GM18520 (cell line): ENCODE measurements around the gene CPNE7.

Experiments
- ATAC-seq: cut with Tn5 transposase; IDR thresholded peaks from one replicate; pipeline ENCODE4 v1.9.1; 2021; ENCODE audit not compliant: unreplicated experiment

The CPNE7 gene

DNA sequence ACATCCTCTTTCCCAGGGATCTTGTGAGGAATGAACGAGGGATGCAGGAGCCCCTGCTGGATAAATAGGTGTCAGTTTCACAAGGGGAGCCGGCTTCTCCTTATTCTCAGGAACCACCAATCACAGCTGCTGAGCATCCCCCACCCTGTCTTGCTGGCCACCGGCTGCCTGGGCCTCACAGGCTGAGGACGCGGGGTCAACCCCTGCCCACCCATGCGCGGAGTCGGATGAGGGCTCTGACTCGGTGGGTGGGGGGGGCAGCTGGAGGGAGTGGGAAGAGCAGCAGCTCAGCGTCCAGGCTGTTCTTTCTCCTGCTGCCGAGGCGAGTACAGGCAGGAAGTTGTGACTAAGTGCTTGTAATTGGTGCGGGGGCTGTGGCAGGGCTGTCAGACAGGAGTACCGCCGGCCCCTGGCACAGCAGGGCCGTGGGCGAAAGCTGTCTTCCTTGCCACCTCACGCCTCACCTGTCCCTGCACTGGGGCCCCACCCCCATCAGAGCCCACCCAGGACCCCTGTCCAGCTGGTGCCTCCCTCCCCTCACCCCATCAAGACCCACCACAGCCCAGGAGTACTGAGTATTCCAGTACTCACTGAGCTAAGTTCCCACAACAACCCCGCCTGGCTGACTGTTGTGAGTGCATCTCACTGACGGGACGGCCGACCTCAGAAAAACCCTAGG is 26.9 kb downstream of the CPNE7 start:
- ATAC-seq, result no peak

DNA sequence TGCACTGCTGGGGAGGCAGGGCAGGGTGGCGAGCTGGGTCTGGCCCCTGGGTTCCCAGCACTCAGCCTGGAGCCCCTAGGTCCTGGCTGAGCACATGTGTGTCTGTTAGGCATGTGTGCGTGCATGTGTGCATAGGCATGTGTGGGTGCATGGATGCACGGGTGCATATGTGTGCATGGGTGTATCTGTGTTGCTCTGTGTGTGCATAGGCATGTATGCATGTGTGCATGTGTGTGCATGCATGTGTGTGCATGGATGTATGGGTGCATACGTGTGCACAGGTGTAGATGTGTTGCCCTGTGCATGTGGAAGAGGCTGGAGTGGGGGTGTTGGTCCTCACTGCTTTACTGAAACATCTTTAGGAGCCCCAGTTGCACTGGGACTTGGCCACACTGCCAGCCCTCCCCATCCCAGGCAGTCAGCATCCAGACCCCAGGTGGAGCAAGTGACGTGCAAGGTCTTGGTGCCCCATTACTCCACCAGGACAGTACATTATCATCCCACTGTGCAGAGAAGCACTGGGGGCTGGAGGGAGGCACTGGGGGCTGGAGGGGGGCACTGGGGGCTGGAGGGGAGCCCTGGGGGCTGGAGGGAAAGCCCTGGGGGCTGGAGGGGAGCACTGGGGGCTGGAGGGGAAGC is 27.5 kb downstream of the CPNE7 start:
- ATAC-seq, result no peak

DNA sequence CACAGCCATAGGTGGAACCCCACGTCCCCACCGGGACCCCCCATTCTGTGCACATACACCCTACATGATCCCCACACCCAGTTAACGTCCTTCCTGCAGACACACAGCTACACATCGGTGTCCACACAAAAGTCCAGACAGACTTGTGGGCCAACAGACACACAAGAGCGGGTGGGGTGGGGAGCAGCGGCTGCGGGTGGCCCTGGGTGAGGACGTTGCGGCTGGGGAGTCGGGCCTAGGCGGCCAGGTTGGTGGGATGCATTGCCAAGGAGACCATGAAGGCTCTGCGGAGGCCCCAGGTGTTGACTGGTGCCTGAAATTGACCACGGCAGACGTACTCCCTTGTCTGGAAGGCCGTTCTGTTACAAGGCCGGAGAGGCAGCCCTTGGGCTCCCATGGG is 29.2 kb downstream of the CPNE7 start:
- no peak for ATAC-seq

DNA sequence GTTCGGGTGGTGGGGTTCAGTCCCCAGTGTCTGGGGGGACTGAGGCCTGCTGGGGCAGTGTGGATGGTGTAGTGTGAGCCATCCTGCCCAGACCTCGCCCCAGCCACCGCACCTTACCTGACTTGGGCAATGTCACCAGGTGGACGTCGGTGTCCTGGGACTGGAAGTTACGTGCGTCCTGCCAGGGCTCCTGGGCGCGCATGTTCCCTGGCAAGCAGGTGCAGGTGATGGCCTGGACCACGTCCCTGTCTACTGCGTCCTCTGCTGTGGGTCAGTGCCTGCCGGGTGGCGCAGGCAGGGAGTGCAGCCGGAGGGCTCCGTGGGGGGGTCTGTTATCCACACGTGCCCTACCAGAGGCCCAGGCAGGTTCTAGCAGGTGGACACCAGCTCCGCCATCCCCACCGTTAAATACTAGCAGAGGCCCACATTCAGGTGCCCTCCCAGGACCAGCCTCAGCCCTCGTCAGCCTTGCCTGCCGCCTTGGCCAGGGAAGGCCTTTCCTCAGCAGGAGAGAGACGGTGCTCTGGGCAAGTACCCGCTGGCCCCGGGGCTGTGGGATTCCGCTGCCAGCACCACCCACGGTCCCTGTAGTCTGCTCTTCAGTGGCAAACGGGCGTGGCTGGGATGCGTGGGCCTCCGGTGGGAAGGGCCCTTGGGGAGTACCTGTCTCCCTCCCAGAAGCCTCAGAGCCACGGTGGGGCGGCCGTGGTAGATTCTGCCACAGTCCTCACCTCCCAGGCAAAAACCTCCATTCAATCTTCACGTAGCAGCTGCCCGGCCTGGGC is 29.8 kb downstream of the CPNE7 start:
- ATAC-seq, result no peak

DNA sequence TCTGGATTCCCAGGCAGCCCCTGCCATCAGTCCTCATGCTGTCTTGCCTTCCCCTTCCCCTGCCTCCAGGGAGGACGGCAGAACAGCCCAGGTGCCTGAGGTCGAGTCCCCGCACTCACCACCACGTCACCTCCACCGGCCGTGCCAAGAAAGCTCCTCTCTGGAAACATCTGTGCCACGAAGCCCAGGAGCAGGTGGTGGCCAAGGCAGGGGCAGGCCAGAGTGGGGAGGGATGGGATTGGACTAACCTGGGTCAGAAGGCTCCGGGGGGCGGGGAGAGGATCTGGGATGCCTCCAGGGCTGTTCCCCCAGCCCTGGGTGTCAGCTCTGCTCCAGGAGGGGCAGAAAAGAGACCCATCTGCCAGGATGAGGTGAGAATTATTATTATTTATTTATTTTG is 30.4 kb downstream of the CPNE7 start:
- no peak for ATAC-seq

DNA sequence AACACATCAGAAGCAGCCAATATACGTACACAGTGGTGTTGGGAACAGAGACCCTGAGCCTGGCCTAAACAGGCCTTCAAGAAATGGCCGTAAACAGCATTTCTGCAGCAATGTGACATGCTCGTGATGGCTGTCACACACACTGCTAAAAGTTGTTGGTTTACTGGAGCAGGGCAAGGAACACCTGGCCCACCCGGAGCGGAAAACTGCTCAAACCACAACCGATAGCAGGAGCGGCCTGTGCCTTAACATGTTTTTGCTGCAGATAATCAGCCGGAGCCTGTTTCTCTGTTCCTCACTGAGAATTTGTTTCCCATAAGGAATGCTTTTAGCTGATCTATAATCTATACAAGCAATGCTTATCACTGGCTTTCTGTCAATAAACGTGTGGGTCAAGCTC is 31.9 kb downstream of the CPNE7 start:
- ATAC-seq, result no peak

DNA sequence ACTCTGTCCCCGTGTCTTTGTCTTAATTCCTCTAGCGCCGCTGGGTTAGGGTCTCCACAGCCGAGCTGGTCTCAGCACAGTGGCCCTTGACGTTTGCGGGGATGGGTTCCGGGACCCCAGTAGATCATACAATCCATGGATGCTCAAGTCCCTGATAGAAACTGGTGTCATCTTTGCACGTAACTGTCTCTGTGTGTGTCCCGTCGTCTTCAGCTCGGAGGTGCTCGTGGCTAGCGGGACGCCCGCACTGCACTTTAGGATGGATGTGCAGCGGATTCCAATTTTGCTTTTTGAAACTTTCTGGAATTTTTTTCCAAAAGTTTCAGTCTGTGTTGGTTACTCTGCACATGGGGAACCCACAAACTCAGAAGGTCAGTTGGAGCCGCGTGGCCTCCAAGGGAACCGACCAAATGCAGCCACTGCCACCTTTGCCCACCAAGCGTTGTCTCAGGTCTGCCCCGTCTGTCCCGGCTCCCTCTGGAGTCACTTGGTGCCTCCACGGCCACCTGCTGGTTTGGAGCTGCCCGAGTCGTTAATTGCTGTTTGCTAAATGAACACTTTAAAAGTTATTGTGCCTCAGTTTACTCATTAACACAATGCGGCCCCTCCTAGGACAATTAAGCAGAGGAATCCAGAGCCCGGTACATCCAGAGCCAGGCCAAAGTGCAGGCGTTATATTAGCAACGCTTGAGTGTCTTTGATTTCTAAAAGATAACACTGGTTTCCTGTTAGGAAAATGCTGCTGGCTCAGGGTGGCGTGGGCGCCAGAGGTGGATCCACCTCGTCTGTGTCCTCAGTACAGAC is 32.6 kb downstream of the CPNE7 start:
- no peak for ATAC-seq

DNA sequence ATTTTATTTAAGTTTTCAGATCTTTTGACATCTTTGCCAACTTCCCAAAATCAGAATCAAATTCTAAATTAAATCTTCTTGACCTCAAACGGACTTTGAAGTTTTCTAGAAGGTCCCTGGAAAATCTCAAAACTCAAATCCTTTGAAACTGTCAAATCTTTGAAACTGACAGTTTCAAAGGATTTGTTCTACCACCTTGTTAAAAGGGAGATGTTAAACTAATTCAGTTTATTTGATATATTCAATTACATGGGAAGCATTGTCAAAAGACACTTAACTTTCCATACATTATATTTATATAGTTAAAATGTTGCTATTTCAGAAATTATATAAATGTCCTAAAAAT is 34.5 kb downstream of the CPNE7 start:
- no peak for ATAC-seq

DNA sequence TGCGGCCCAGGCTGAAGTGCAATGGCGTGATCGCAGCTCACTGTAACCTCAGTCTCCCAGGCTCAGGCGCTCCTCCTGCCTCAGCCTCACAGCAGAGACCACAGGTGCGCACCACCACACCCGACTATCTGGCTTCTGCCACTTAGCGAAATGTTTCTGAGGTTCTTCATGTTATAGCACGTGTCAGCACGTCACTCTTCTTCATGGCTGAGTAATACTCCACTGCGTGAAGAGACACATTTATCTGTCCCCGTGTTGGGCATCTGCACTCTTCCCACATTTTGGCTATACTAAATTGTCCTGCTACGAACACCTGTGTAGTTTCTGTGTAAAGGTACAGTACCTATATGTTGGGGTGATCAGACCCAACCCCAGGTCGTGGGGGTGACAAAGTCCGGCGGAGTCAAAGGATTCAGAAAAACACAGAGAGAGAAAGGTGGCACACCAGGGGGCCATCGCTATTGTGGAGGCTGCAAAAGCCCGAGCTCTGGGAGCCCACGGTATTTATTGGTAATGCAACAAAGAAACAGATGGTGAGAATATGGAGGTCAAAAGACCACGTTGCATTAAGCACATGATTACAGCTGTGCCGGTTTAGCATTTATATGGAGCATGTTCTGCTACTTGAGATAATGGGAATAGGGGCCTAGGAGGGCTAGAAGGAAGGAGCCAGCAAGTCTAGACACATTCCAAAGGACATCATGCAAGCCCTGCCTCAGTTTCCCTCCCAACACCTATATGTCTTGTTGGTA is 37.0 kb downstream of the CPNE7 start:
- ATAC-seq, result no peak

DNA sequence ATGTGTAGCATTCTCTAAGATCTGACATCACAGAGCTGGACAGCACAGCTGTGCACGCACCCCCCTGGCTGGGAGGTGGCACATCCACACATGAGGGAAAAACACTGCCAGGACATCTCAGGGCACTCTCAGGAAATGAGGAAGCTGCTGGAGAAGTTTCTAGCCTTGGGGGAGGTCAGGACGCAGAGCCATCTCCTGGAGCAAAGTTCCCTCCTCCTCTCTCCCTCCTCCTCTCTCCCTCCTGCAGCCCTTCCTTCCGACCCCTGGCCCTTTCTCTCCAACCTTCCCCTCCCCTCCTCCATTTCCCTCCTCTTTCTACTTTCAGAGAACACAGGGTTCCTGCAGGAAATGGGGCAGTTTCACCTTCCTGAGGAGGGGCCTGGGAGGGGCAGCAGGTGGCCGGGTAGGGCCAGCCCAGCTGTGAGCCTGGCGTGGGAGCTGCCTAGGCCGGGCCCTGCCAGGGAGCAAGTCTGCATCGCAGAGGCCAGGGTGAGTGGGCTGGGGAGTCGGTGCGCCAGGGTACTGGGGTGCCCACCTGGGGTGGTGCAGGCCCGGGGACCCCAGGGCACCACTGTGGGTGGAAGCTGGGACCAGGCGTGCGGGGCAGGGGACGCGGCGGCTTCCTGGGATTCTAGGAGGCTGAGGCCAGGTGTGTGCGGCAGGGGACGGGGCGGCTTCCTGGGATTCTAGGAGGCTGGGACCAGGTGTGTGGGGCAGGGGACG is 37.8 kb downstream of the CPNE7 start, which contains the start of gene DPEP1:
Gene DPEP1, plus strand, starts transcription at position 412 of the 723 bp plus-strand sequence. CDS start 16,769 bp downstream, outside the sequence.
- ATAC-seq, result no peak

DNA sequence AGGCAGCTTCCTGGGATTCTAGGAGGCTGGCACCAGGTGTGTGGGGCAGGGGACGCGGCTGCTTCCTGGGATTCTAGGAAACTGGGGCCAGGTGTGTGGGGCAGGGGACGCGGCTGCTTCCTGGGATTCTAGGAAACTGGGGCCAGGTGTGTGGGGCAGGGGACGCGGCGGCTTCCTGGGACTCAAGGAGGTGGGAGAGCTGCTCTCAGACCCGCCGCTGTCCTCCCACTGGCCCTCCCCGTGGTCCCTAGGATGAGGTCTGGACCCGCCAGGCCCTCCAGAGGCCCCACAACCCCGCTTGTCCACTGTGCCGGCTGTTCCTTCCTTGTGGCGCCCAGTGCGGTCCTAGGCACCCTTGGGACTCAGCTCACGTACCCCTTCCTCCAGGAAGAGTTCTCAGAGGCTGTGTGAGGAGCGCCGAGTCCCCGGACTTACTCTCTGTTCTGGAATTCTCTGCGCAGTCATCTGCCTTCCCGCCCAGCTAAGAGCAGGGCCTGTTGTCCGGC is 38.4 kb downstream of the CPNE7 start:
- no peak for ATAC-seq

DNA sequence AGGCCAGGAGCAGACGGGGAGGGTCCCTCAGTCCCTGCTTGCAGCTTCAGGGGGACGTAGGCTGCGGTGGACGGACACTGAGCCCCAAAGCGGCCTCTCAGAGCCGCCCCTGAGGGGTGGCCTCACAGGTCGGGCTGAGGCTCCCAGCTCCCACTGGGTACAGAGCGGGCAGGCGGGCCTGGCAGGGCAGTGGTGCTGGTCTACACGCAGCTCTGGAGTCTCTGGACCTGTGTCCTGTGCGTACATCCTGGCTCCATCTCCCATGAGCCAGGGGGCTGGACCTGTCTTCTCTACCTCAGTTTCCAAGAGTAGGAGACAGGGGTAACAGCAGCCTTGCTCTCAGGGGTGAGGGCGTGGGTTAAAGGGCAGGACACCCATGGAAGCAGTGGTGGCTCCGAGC is 39.6 kb downstream of the CPNE7 start:
- ATAC-seq, result no peak

DNA sequence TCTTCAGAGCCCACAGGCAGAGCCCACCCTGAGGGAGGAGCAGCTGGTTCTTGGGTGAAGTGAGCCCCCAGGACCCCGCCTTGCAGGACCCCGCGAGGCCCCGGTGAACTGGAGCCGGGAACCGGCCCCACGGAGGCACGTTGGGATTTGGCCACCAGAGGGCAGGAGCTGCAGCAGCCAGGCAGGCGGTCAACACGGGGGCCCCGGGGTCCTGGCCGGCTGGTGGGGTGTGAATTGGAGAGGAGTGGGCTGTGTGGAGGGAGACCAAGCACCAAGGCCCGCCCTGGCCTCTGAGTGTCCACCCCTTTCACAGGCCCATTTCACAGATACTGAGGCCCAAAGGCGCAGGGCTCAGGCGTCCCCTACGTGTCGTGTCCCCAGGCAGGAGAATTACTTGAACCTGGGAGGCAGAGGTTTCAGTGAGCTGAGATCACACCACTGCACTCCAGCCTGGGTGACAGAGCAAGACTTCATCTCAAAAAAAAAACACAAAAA is 40.1 kb downstream of the CPNE7 start:
- no peak for ATAC-seq

DNA sequence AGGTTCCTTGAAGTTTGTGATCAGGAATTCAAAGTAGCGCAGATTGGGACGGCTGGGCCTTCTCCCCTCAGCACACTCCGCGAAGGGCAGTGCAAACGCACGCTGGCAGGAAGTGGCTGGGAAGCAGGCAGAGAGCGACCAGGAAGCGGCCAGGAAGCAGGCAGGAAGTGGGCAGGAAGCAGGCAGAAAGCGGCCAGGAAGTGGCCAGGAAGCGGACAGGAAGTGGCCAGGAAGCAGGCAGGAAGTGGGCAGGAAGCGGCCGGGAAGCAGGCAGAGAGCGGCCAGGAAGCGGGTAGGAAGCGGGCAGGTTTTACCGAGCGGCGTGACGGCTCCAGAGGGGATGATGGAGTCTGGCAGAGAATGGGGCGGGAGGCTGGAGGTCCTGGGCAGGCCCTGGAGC is 41.1 kb downstream of the CPNE7 start:
- ATAC-seq, result no peak

DNA sequence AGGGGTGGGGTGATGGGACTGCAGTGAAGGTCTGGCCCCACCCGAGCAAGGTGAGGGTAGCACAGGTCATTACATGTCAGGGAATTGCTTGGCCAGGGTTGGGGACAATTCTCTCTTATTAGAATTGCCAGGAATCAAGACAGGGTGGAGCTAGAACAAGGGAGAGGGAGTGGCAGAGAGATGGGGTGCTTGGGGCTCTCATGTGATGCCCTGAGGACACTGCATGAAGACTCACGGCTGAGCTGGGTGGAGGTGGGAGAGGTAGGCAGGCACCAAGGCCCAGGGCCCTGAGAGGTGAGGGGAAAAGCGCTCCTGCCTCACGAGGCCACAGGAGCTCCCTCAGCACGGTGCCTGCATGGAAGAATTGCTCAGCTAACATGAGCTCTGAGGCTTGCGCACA is 41.5 kb downstream of the CPNE7 start:
- no peak for ATAC-seq

DNA sequence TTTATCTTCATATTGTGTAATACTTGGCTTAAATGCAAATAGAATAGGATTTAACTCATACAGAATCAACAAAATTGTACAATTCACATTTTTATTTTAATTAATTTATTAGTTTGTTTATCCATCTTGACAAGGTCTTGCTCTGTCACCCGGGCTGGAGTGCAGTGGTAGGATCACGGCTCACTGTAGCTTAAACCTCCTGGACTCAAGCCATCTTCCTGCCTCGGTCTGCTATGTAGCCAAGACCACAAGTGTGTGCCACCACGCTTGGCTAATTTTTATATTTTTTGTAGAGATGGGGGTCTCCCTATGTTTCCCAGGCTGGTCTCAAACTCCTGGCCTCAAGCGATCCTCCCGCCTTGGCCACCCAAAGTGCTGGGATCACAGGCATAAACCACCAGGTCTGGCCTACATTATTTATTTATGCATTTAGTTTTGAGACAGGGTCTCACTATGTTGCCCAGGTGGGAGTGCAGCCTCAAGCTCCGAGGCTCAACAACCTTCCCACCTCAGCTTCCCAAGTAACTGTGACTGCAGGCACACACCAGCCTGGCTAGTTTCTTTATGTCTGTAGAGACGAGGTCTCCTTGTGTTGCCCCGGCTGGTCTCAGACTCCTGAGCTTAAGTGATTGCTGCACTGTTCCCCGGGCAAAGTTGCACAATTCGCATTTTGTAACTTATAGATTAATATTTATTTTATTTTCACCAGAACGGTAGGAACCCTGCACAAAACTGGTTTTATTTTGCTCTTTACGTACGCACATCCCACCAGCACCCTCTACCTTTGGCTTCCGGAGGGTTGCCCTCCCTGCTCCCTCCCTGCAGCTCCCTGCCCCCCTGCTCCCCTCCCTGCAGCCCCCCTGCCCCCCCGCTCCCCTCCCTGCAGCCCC is 42.8 kb downstream of the CPNE7 start:
- ATAC-seq, result no peak

DNA sequence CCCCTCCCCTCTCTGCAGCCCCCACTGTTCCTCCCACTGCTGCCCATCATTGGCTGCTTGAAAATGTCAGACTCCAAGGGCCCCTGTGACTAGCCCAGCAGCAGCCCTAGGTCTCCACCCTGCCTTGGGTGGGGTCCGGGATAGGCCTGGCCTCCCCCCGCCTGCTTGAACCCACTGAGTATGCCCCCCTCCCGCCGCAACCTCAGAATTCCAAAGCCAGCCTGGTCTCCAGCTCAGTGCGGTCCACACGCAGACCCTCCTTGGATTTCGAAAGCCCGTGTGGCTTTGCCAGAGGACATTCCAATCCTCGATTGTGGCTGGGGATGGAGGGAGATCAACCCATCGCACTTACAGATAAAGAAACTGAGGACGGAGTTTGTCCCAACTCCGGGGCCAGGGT is 44.3 kb downstream of the CPNE7 start:
- no peak for ATAC-seq

DNA sequence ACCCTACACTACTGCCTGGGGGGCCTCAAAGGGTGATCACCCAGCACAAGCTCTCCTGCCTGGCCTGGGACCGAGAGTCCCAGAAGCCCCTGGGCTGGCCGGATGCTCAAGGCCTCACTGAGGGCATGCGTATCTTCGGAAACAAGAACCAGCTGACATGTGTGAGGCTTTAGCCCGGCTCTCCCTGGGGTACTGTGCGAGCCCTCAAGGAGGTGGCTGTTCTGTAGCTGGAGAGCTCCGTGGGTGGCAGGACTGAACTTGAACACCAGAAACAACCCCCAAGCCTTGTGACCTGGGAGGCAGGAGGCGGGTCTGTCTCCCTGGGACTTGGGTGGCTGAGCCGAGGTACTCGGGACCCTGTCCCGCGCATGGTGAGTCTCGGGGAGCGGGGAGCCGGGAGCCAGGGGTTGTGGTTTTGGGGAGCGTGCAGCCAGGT is 44.9 kb downstream of the CPNE7 start:
- ATAC-seq, result no peak
